Subcutaneous adipose tissue (tissue), 4 donors: ENCODE results near the gene NXT2. TPM values are rescaled to one million over a fixed set of nuclear protein-coding genes. Genes with fewer than 3 reads are reported as not detected.

Experiments used
- total RNA-seq, 4 donors: library from RNA; depleted of rRNA; stranded (reverse); fragments of >200 nt; gene quantifications; one replicate each; pipeline ENCODE4 v1.1.0, GENCODE V29; 2016
- TF ChIP-seq, protein P1 (sequence below): fragments of 450-650 bp; IDR thresholded peaks from one replicate; pipeline ENCODE4 v1.5.1; 2016; ENCODE audit warnings: low read depth, mild to moderate bottlenecking, control low read depth, antibody characterized with exemption, moderate library complexity

The NXT2 gene
- total RNA-seq, 4 donors from 2014 or later = 10.0 to 20.7 (median 12.1) TPM

DNA sequence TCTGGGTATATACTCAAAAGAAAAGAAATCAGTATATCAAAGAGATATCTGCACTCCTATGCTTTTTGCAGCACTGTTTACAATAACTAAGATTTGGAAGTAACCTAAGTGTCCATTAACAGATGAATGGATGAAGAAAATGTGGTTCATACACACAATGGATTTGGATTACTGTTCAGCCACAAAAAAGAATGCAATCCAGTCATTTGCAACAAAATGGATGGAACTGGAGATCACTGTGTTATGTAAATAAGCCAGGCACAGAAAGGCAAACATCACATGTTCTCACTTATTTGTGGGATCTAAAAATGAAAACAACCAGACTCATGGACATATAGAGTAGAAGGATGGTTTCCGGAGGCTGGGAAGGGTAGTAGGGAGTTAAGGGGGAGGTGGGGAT, 17.6 kb upstream of the NXT2 start:
- TF ChIP-seq, protein P1, sequence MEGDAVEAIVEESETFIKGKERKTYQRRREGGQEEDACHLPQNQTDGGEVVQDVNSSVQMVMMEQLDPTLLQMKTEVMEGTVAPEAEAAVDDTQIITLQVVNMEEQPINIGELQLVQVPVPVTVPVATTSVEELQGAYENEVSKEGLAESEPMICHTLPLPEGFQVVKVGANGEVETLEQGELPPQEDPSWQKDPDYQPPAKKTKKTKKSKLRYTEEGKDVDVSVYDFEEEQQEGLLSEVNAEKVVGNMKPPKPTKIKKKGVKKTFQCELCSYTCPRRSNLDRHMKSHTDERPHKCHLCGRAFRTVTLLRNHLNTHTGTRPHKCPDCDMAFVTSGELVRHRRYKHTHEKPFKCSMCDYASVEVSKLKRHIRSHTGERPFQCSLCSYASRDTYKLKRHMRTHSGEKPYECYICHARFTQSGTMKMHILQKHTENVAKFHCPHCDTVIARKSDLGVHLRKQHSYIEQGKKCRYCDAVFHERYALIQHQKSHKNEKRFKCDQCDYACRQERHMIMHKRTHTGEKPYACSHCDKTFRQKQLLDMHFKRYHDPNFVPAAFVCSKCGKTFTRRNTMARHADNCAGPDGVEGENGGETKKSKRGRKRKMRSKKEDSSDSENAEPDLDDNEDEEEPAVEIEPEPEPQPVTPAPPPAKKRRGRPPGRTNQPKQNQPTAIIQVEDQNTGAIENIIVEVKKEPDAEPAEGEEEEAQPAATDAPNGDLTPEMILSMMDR = no peak

DNA sequence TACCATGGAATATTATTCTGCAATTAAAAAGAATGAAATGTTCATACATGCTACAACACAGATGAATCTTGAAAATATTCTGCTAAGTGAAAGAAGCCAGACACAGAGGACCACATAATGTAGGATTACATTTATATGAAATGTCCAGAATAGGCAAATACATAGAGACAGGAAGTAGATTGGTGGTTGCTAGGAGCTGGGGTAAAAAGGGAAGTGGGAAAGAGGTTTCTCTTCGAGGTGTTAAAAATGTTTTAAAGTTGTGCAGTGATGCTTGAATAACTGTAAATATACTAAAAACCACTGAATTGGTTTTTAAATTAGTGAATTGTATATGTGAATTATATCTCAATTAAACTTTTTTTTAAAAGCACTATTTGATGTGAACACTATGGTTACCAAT, 3.6 kb upstream of the NXT2 start:
- TF ChIP-seq, protein P1 = no peak

DNA sequence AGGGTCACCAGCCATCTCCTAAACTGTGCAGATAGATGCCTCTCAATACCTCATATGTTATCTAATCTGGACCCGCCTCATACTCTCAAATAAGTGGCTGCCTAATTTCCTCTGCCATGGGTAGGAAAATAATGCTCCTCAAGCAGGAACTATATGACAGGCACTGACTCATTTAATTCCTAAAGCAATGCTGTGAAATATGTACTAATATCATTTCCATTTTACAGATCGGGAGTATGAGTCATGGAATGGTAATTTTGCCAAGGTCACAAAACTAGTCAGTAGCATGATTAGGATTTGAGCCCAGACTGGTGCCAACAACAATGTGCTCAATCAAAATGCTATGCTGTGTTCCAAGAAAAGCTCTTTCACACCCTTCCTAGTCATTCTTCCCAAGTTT, 3.0 kb upstream of the NXT2 start:
- TF ChIP-seq, protein P1 = no peak

DNA sequence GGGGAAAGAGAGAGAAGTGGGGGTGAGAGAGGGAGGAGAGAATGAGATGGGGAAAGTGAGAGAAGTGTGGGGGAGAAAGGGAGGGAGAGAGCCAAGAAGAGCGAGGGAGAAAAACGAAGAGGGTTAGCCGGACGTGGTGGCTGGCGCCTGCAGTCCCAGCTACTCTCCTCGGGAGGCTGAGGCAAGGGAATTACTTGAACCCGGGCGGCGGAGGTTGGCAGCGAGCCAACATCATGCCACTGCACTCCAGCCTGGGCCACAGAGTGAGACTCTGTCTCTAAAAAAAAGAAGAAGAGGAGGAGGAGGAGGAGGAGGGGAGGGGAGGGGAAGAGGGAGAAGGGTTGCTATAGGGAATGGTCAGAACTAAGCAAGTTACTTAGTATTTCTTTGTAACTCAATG, 1.7 kb upstream of the NXT2 start:
- TF ChIP-seq, protein P1 = no peak

DNA sequence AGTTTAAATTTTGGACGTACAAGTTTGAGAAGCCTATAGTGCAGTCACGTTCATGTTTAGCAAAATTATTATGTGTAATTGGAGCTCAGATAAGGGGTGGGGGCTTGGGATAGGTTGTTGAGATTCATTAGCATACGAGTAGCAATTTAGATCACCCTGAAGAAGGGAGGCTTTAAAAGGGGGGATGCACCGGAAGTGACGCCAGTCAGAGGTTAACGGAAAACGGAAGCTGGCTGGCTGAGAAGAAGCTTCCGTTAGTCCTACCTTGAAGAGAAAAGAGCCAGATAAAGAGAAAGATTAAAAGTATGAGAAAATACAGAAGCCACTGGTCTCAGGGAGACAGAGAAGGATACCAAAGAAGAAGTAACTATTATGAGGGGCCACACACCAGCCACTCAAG, 1.1 kb upstream of the NXT2 start:
- TF ChIP-seq, protein P1 = no peak

DNA sequence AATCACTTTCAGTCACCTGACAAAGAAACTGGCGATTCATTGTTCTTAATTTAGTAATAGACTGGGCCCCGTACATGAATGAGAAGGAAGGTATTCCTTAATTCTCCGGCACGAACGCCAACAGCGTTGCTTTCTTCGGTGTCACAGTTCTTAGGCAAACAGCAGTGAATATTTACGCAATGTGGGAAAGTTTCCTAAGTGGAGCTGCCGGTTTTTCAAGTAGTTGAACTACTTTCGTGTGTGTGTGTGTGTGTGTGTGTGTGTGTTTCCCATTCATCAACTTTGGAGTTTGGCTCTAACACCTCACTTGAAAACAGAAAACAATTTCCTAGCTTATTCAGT, 651 bp downstream of the NXT2 start:
- TF ChIP-seq, protein P1 = no peak

DNA sequence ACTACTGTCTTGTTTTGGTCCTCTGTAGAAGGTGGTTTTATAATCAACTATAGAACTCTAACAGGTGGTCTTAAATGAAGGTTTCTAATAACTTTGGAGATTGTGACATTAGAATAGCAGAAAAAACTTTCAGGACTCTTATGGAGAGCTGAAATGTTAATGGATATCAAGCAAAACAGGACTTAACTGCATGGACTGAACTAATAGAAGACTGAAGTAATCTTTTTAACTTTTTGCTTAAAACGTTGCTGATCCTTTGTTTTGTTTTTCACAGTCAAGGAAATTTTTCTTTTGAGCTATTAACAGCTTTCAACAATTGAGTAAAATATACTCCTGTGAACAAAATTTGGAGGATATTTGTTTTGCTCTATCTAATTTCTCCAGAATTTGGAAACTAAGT, 17.2 kb downstream of the NXT2 start:
- TF ChIP-seq, protein P1 = no peak

DNA sequence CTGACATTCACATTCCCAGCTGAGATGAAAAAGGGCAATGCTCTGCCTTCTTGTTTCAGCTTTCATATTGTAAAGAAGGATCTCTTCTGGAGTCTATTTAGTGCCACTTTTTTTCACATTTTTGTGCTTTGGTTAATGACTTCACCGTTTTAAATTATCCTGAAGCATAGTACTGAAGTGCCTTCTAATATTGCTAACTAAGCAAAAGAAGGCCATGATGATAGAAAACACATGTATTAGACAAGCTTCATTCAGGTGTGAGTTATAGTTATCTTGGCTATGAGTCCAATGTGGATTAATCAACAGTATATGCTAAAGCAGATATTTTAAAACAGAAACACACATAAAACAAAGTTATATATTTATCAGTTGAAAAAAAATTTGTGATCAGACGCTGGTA, 40.4 kb downstream of the NXT2 start:
- TF ChIP-seq, protein P1 = no peak
